ENCODE data around the gene TICRR.

The TICRR gene

GRCh38 chr15:89555768-89556167 is 19.5 kb upstream of the TICRR start:
- Histone ChIP-seq H3K27ac (ENCODE audit: low read depth, low read length) (no peak overlapping the region), H3K4me2 (ENCODE audit: low read length) (no peak overlapping the region), H4K5ac (ENCODE audit: low read length) (no peak overlapping the region), H2BK120ac (ENCODE audit: low read depth, low read length) (no peak overlapping the region), H3K36me3 (ENCODE audit: control insufficient read depth, insufficient read depth, low read length) (no peaks in the 10 kb centered on the region), H3K4me3 (ENCODE audit: low read length) (no peak overlapping the region), H3K4ac (ENCODE audit: low read depth, low read length) (no peak overlapping the region), H3K27me3 (ENCODE audit: insufficient read depth, low read length, poor library complexity) (no peaks in the 10 kb centered on the region), H3K23ac (ENCODE audit: low read length) (no peak overlapping the region), H3K18ac (ENCODE audit: low read length) (no peak overlapping the region), H4K8ac (ENCODE audit: low read depth, low read length) (no peak overlapping the region), H2BK15ac (replicated peaks; ENCODE audit: low read depth) (no peak overlapping the region), H2BK5ac (ENCODE audit: low read length) (no peak overlapping the region), H3K9ac (ENCODE audit: low read length) (no peak overlapping the region), H3K56ac (ENCODE audit: low read length) (no peak overlapping the region), H2AK5ac (ENCODE audit: low read length) (no peak overlapping the region), H3K79me2 (ENCODE audit: control insufficient read depth, insufficient read depth, low read length) (no peaks in the 10 kb centered on the region), H3K79me1 (ENCODE audit: low read length) (no peaks in the 10 kb centered on the region), H3K4me1 (ENCODE audit: control insufficient read depth, low read depth, low read length) (no peaks in the 10 kb centered on the region)
- no CpG with 5 or more reads among the region's 5 CpGs for WGBS (ENCODE audit: extremely low coverage, insufficient coverage, low lambda C conversion rate)
- DNase-seq, result no peak

- no peak overlapping the region for H2BK120ac ChIP-seq (ENCODE audit: low read depth, low read length)
- H3K27me3 ChIP-seq (ENCODE audit: insufficient read depth, low read length, poor library complexity), result no peaks in the 10 kb centered on the region
- no peak overlapping the region for H3K27ac ChIP-seq (ENCODE audit: low read depth, low read length)
- H2BK5ac ChIP-seq (ENCODE audit: low read length), result no peak overlapping the region
- H3K9ac ChIP-seq (ENCODE audit: low read length), result no peak overlapping the region
- no peak overlapping the region for H3K18ac ChIP-seq (ENCODE audit: low read length)
- H3K4ac ChIP-seq (ENCODE audit: low read depth, low read length), result no peak overlapping the region
- H3K36me3 ChIP-seq (ENCODE audit: control insufficient read depth, insufficient read depth, low read length), result no peaks in the 10 kb centered on the region
- no peak overlapping the region for H4K5ac ChIP-seq (ENCODE audit: low read length)
- H3K79me2 ChIP-seq (ENCODE audit: control insufficient read depth, insufficient read depth, low read length), result no peaks in the 10 kb centered on the region
- H3K4me2 ChIP-seq (ENCODE audit: low read length), result no peak overlapping the region
- no peak overlapping the region for H2AK5ac ChIP-seq (ENCODE audit: low read length)
- H2BK15ac ChIP-seq (replicated peaks; ENCODE audit: low read depth), result no peak overlapping the region
- DNase-seq, result peak; percentile 79
- no peaks in the 10 kb centered on the region for H3K79me1 ChIP-seq (ENCODE audit: low read length)
- no CpG with 5 or more reads among the region's 9 CpGs for WGBS (ENCODE audit: extremely low coverage, insufficient coverage, low lambda C conversion rate)
- H3K4me1 ChIP-seq (ENCODE audit: control insufficient read depth, low read depth, low read length), result no peaks in the 10 kb centered on the region
- H3K4me3 ChIP-seq (ENCODE audit: low read length), result no peak overlapping the region
- H3K56ac ChIP-seq (ENCODE audit: low read length), result no peak overlapping the region
- H4K8ac ChIP-seq (ENCODE audit: low read depth, low read length), result no peak overlapping the region
- H3K23ac ChIP-seq (ENCODE audit: low read length), result no peak overlapping the region
Observed at GRCh38 chr15:89556413-89557262, 18.6 kb upstream of the TICRR start.

DNA sequence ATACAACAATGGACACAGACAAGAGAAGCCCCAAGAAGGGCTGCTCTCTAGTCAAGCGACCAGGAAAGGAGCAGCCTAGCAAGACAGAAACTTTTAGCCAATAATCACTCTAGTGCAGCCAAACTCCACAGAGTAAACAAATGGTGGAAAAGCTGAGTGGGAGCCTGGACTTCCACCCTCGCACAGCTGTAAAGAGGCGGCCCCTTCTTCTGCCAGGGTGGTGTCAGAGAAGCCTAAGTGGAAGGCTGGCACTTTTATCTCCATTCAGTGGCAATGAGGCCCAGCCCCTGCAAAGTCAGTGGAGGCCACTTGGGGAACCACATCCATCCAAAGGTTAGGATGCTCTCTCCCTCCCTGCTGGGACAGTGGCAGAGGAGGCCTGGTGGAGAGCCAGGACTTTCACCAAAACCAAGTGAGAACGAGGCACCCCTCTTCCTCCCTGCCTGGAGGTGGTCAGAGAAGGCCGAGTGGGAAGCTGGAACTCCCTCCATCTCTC is 15.5 kb upstream of the TICRR start:
- Histone ChIP-seq H3K4me1 (ENCODE audit: control insufficient read depth, low read depth, low read length) (no peaks in the 10 kb centered on the region), H3K36me3 (ENCODE audit: control insufficient read depth, insufficient read depth, low read length) (no peaks in the 10 kb centered on the region), H3K79me1 (ENCODE audit: low read length) (no peaks in the 10 kb centered on the region), H4K5ac (ENCODE audit: low read length) (no peak overlapping the region), H3K4ac (ENCODE audit: low read depth, low read length) (no peak overlapping the region), H3K4me2 (ENCODE audit: low read length) (no peak overlapping the region), H3K27ac (ENCODE audit: low read depth, low read length) (no peak overlapping the region), H2AK5ac (ENCODE audit: low read length) (no peak overlapping the region), H3K79me2 (ENCODE audit: control insufficient read depth, insufficient read depth, low read length) (no peaks in the 10 kb centered on the region), H3K4me3 (ENCODE audit: low read length) (no peak overlapping the region), H3K18ac (ENCODE audit: low read length) (no peak overlapping the region), H3K9ac (ENCODE audit: low read length) (no peak overlapping the region), H2BK5ac (ENCODE audit: low read length) (no peak overlapping the region), H2BK15ac (replicated peaks; ENCODE audit: low read depth) (no peak overlapping the region), H3K23ac (ENCODE audit: low read length) (no peak overlapping the region), H3K27me3 (ENCODE audit: insufficient read depth, low read length, poor library complexity) (no peaks in the 10 kb centered on the region), H3K56ac (ENCODE audit: low read length) (no peak overlapping the region), H2BK120ac (ENCODE audit: low read depth, low read length) (no peak overlapping the region), H4K8ac (ENCODE audit: low read depth, low read length) (no peak overlapping the region)
- DNase-seq, result no peak
- no CpG with 5 or more reads among the region's 5 CpGs for WGBS (ENCODE audit: extremely low coverage, insufficient coverage, low lambda C conversion rate)

DNA sequence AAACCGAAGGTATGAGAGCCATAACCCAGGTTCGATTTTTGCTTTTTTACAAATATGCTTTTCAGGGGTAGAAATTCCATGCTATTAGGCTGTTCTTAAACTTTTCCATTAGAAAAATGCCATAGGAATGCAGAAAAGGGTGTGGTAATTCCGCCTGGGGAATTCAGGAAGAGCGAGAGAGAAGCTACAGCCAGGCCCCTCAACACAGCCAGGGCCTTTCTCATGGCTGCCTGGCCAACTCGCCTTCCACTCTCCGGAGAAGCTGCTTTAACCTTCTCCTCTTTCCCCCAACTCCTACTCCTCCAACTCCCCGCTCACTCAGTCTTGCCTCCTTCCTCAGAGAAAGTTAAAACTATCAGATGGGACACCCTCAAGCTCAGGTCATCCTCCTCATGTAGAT is 9.1 kb upstream of the TICRR start:
- WGBS (ENCODE audit: extremely low coverage, insufficient coverage, low lambda C conversion rate), result no CpG with 5 or more reads among the region's 7 CpGs
- H3K23ac ChIP-seq (ENCODE audit: low read length), result no peak overlapping the region
- no peak overlapping the region for H2AK5ac ChIP-seq (ENCODE audit: low read length)
- H3K4me1 ChIP-seq (ENCODE audit: control insufficient read depth, low read depth, low read length), result no peaks in the 10 kb centered on the region
- H3K36me3 ChIP-seq (ENCODE audit: control insufficient read depth, insufficient read depth, low read length), result no peaks in the 10 kb centered on the region
- H3K27me3 ChIP-seq (ENCODE audit: insufficient read depth, low read length, poor library complexity), result no peaks in the 10 kb centered on the region
- no peaks in the 10 kb centered on the region for H3K79me2 ChIP-seq (ENCODE audit: control insufficient read depth, insufficient read depth, low read length)
- no peak overlapping the region for H3K27ac ChIP-seq (ENCODE audit: low read depth, low read length)
- no peak overlapping the region for H3K18ac ChIP-seq (ENCODE audit: low read length)
- no peaks in the 10 kb centered on the region for H3K79me1 ChIP-seq (ENCODE audit: low read length)
- no peak overlapping the region for H3K9ac ChIP-seq (ENCODE audit: low read length)
- H4K8ac ChIP-seq (ENCODE audit: low read depth, low read length), result no peak overlapping the region
- no peak overlapping the region for H3K4me2 ChIP-seq (ENCODE audit: low read length)
- H2BK120ac ChIP-seq (ENCODE audit: low read depth, low read length), result no peak overlapping the region
- H3K56ac ChIP-seq (ENCODE audit: low read length), result peak overlapping the region; percentile 38
- DNase-seq, result peak; percentile 29
- H2BK15ac ChIP-seq (replicated peaks; ENCODE audit: low read depth), result no peak overlapping the region
- H3K4ac ChIP-seq (ENCODE audit: low read depth, low read length), result no peak overlapping the region
- no peak overlapping the region for H4K5ac ChIP-seq (ENCODE audit: low read length)
- no peak overlapping the region for H3K4me3 ChIP-seq (ENCODE audit: low read length)
- H2BK5ac ChIP-seq (ENCODE audit: low read length), result no peak overlapping the region

DNA sequence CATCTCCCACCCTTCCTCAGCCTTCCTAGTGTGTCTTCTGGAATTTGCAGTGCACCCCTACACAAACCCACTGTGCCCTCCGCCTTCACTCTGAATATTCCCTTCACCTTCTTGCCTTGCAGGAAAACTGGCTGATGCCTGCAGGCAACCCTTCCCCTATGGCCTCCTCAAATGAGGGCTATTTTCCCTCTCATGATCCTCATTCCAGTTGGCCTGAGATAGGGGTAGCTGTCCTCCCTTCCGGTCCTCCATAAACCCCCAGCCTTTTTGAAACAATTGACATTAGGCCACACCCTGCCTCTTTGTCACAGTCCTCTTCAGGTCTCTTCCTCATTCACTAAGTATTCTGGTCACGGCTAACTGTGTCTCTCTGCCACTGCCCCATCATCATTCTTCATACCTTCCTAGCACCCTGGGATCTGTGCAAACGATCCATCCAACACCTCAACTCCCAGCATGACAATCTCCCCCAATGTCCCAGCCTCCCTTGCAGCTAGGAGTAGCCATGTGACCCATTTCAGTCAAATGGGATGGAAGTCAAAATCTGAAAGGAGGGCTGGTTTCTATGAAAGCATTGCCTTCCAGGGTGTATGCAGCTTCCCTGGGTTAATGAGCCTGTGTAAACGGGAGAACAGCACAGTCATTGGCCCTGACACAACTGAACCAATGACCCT is 8.5 kb upstream of the TICRR start:
- no peak overlapping the region for H3K23ac ChIP-seq (ENCODE audit: low read length)
- H3K27me3 ChIP-seq (ENCODE audit: insufficient read depth, low read length, poor library complexity), result no peaks in the 10 kb centered on the region
- WGBS (ENCODE audit: extremely low coverage, insufficient coverage, low lambda C conversion rate), result no CpG with 5 or more reads among the region's 5 CpGs
- no peak overlapping the region for H2BK120ac ChIP-seq (ENCODE audit: low read depth, low read length)
- H3K9ac ChIP-seq (ENCODE audit: low read length), result no peak overlapping the region
- H3K4me3 ChIP-seq (ENCODE audit: low read length), result no peak overlapping the region
- H4K8ac ChIP-seq (ENCODE audit: low read depth, low read length), result no peak overlapping the region
- H4K5ac ChIP-seq (ENCODE audit: low read length), result no peak overlapping the region
- no peak for DNase-seq
- no peak overlapping the region for H2BK5ac ChIP-seq (ENCODE audit: low read length)
- no peaks in the 10 kb centered on the region for H3K36me3 ChIP-seq (ENCODE audit: control insufficient read depth, insufficient read depth, low read length)
- H3K4ac ChIP-seq (ENCODE audit: low read depth, low read length), result no peak overlapping the region
- H3K4me2 ChIP-seq (ENCODE audit: low read length), result no peak overlapping the region
- H3K27ac ChIP-seq (ENCODE audit: low read depth, low read length), result no peak overlapping the region
- no peak overlapping the region for H3K18ac ChIP-seq (ENCODE audit: low read length)
- no peak overlapping the region for H2BK15ac ChIP-seq (replicated peaks; ENCODE audit: low read depth)
- no peaks in the 10 kb centered on the region for H3K4me1 ChIP-seq (ENCODE audit: control insufficient read depth, low read depth, low read length)
- H3K79me1 ChIP-seq (ENCODE audit: low read length), result no peaks in the 10 kb centered on the region
- peak overlapping the region; percentile 38 for H3K56ac ChIP-seq (ENCODE audit: low read length)
- no peaks in the 10 kb centered on the region for H3K79me2 ChIP-seq (ENCODE audit: control insufficient read depth, insufficient read depth, low read length)
- H2AK5ac ChIP-seq (ENCODE audit: low read length), result no peak overlapping the region
